Measurements from ENCODE around the gene ODF2. TPM values are rescaled to one million over a fixed set of nuclear protein-coding genes. Genes with fewer than 3 reads are reported as not detected.

Gene ODF2
- total RNA-seq, 1 experiment from 2014 or later, result 80.6 TPM

DNA sequence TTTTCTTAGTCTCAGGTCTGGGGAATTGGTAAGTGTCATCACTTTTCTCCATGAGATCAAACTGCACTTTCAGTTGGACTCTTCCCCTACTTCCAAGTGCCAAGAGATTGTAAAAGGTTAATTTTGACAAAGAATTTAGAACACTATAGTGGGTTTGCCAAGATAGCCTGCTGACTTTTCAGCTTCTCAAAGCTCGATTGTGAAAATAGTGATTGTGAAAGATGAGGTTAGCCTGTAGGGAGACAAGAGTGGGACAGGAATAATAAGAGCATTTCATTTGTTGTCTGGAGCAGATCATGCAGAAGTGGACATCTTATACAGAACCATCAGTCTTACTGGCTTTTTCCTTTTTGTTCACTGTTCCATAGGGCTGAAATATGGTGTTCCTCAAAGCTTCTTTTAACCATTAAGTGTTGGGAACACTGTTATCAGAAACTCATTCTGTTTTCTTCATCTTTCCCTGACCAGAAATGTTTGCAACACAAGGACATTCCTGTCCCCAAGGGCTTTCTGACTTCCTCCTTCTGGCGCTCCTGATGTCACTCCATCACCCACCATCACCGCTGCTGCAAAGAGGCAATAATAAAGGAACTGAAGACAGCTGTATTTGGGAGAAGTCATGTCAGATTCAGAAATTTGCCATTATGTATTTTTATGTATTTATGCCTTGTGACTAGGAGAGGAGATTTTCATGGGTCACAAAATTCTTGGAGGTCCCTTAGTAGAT, 85.0 kb downstream of the ODF2 start:
- CTCF ChIA-PET, result no interaction called here
- intact Hi-C loops (cut with micrococcal nuclease; ENCODE audit: unreplicated experiment), result no loop called here
- Histone ChIP-seq H3K27ac (ENCODE audit: low read depth, low read length, poor library complexity, severe bottlenecking) (no peak overlapping the region), H3K36me3 (ENCODE audit: insufficient read depth, low read length, poor library complexity, severe bottlenecking) (peaks cover 51% of the 10 kb centered on the region), H3K27me3 (replicated peaks; ENCODE audit: insufficient read depth, low read depth, low read length, poor library complexity) (no peaks in the 10 kb centered on the region), H3K9me3 (ENCODE audit: low read depth, low read length, poor library complexity, severe bottlenecking) (no peaks in the 10 kb centered on the region), H3K4me1 (ENCODE audit: insufficient read depth, low read length, poor library complexity, severe bottlenecking) (no peaks in the 10 kb centered on the region), H3K4me3 (ENCODE audit: low read depth, low read length, poor library complexity, severe bottlenecking) (no peak overlapping the region)
- DNase-seq (ENCODE audit: low spot score), result no peak
- TF ChIP-seq, protein P1, sequence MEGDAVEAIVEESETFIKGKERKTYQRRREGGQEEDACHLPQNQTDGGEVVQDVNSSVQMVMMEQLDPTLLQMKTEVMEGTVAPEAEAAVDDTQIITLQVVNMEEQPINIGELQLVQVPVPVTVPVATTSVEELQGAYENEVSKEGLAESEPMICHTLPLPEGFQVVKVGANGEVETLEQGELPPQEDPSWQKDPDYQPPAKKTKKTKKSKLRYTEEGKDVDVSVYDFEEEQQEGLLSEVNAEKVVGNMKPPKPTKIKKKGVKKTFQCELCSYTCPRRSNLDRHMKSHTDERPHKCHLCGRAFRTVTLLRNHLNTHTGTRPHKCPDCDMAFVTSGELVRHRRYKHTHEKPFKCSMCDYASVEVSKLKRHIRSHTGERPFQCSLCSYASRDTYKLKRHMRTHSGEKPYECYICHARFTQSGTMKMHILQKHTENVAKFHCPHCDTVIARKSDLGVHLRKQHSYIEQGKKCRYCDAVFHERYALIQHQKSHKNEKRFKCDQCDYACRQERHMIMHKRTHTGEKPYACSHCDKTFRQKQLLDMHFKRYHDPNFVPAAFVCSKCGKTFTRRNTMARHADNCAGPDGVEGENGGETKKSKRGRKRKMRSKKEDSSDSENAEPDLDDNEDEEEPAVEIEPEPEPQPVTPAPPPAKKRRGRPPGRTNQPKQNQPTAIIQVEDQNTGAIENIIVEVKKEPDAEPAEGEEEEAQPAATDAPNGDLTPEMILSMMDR (conservative IDR thresholded peaks at IDR 0.05; ENCODE audit: low read depth, low read length), result no peak
- TF ChIP-seq EZH2 (IDR thresholded peaks at IDR 0.05; ENCODE audit: borderline replicate concordance, low read depth, low read length, poor library complexity, severe bottlenecking), result no peak
- POLR2A ChIA-PET (ENCODE audit: low non-redundant PET), result no interaction called here
- BruUV-seq (replicated peaks), result no TSS peak

- Histone ChIP-seq H3K4me3 (ENCODE audit: low read depth, low read length, poor library complexity, severe bottlenecking) (no peak overlapping the region), H3K27me3 (replicated peaks; ENCODE audit: insufficient read depth, low read depth, low read length, poor library complexity) (no peaks in the 10 kb centered on the region), H3K9me3 (ENCODE audit: low read depth, low read length, poor library complexity, severe bottlenecking) (no peaks in the 10 kb centered on the region), H3K4me1 (ENCODE audit: insufficient read depth, low read length, poor library complexity, severe bottlenecking) (peaks cover 15% of the 10 kb centered on the region), H3K27ac (ENCODE audit: low read depth, low read length, poor library complexity, severe bottlenecking) (no peak overlapping the region), H3K36me3 (ENCODE audit: insufficient read depth, low read length, poor library complexity, severe bottlenecking) (peaks cover 3% of the 10 kb centered on the region)
- DNase-seq (ENCODE audit: low spot score), result no peak
- intact Hi-C loops (cut with micrococcal nuclease; ENCODE audit: unreplicated experiment), result no loop called here
- CTCF ChIA-PET, result no interaction called here
- no TSS peak for BruUV-seq (replicated peaks)
- POLR2A ChIA-PET (ENCODE audit: low non-redundant PET), result no interaction called here
- TF ChIP-seq, protein P1 (conservative IDR thresholded peaks at IDR 0.05; ENCODE audit: low read depth, low read length), result no peak
- no peak for TF ChIP-seq EZH2 (IDR thresholded peaks at IDR 0.05; ENCODE audit: borderline replicate concordance, low read depth, low read length, poor library complexity, severe bottlenecking)
Observed at GRCh38 chr9:128546504-128546903, 90.7 kb downstream of the ODF2 start.

GRCh38 chr9:128548876-128549275, 93.1 kb downstream of the ODF2 start:
- H3K27me3 ChIP-seq (replicated peaks; ENCODE audit: insufficient read depth, low read depth, low read length, poor library complexity), result no peaks in the 10 kb centered on the region
- H3K9me3 ChIP-seq (ENCODE audit: low read depth, low read length, poor library complexity, severe bottlenecking), result no peaks in the 10 kb centered on the region
- no peak for TF ChIP-seq EZH2 (IDR thresholded peaks at IDR 0.05; ENCODE audit: borderline replicate concordance, low read depth, low read length, poor library complexity, severe bottlenecking)
- TF ChIP-seq, protein P1 (conservative IDR thresholded peaks at IDR 0.05; ENCODE audit: low read depth, low read length), result no peak
- POLR2A ChIA-PET (ENCODE audit: low non-redundant PET), result no interaction called here
- H3K4me1 ChIP-seq (ENCODE audit: insufficient read depth, low read length, poor library complexity, severe bottlenecking), result peaks cover 21% of the 10 kb centered on the region
- CTCF ChIA-PET, result no interaction called here
- intact Hi-C loops (cut with micrococcal nuclease; ENCODE audit: unreplicated experiment), result no loop called here
- H3K27ac ChIP-seq (ENCODE audit: low read depth, low read length, poor library complexity, severe bottlenecking), result no peak overlapping the region
- no peaks in the 10 kb centered on the region for H3K36me3 ChIP-seq (ENCODE audit: insufficient read depth, low read length, poor library complexity, severe bottlenecking)
- no peak overlapping the region for H3K4me3 ChIP-seq (ENCODE audit: low read depth, low read length, poor library complexity, severe bottlenecking)
- DNase-seq (ENCODE audit: low spot score), result no peak
- no TSS peak for BruUV-seq (replicated peaks)
